Neural cell (in vitro differentiated cells): ENCODE measurements around the gene MAB21L3. TPM values are rescaled to one million over a fixed set of nuclear protein-coding genes. Genes with fewer than 3 reads are reported as not detected.

ENCODE experiments used
- H2AFZ ChIP-seq: fragments of 200-600, 300-800 bp; sonication (generic), shearing (Covaris generic); 2 replicates; pipeline ENCODE4 v1.6.0; 2014; ENCODE audit warnings: low read depth, mild to moderate bottlenecking, antibody characterized with exemption, low read length, moderate library complexity
- H3F3A ChIP-seq: fragments of 200-600 bp; shearing (Covaris generic); 2 replicates; pipeline ENCODE4 v1.6.1; 2016; ENCODE audit warnings: mild to moderate bottlenecking, moderate library complexity, mixed read lengths, antibody characterized with exemption, low read length; ENCODE audit not compliant: insufficient read depth, poor library complexity, severe bottlenecking
- H3K27ac ChIP-seq: fragments of 200-600, 300-800 bp; sonication (generic), shearing (Covaris generic); 2 replicates; pipeline ENCODE4 v1.5.1; 2014; ENCODE audit warnings: mild to moderate bottlenecking, low read length, moderate library complexity
- H3K27me3 ChIP-seq: fragments of 300-800, 200-600 bp; sonication (generic), shearing (Covaris generic); 2 replicates; pipeline ENCODE4 v1.6.0; 2014; ENCODE audit warnings: mild to moderate bottlenecking, low read depth, low read length, moderate library complexity; ENCODE audit not compliant: insufficient read depth
- H3K36me3 ChIP-seq: fragments of 300-800, 200-600 bp; sonication (generic), shearing (Covaris generic); 2 replicates; pipeline ENCODE4 v1.5.1; 2014; ENCODE audit warnings: mild to moderate bottlenecking, antibody characterized with exemption, low read length, moderate library complexity; ENCODE audit not compliant: insufficient read depth
- H3K4me2 ChIP-seq: fragments of 300-800, 200-600 bp; sonication (generic), shearing (Covaris generic); 2 replicates; pipeline ENCODE4 v1.6.0; 2014; ENCODE audit warnings: mild to moderate bottlenecking, low read length
- H3K4me3 ChIP-seq: fragments of 300-800, 200-600 bp; sonication (generic), shearing (Covaris generic); 2 replicates; pipeline ENCODE4 v1.5.1; 2014; ENCODE audit warnings: mild to moderate bottlenecking, low read length, moderate library complexity
- H3K79me2 ChIP-seq: fragments of 200-600 bp; shearing (Covaris generic); replicated peaks from 2 replicates; pipeline ENCODE4 v1.6.0; 2014; ENCODE audit warnings: mild to moderate bottlenecking, low read length, moderate library complexity; ENCODE audit not compliant: insufficient read depth
- H3K9ac ChIP-seq: fragments of 300-800, 200-600 bp; sonication (generic), shearing (Covaris generic); 2 replicates; pipeline ENCODE4 v1.6.1; 2016; ENCODE audit warnings: mild to moderate bottlenecking, low read length, mixed read lengths
- H3K9me2 ChIP-seq: fragments of 200-600 bp; shearing (Covaris generic); 2 replicates; pipeline ENCODE4 v1.6.1; 2016; ENCODE audit warnings: mild to moderate bottlenecking, low read length, mixed read lengths; ENCODE audit not compliant: insufficient read depth
- H3K9me3 ChIP-seq: fragments of 200-600, 300-800 bp; sonication (generic), shearing (Covaris generic); 2 replicates; pipeline ENCODE4 v1.6.1; 2016; ENCODE audit warnings: mild to moderate bottlenecking, mixed run types, low read length, moderate library complexity, mixed read lengths
- H4K20me1 ChIP-seq: fragments of 200-600 bp; shearing (Covaris generic); 2 replicates; pipeline ENCODE4 v1.6.1; 2016; ENCODE audit warnings: mild to moderate bottlenecking, mixed run types; ENCODE audit not compliant: insufficient read depth
- EP300 ChIP-seq: fragments of 450-650 bp; conservative IDR thresholded peaks from 2 replicates; pipeline ENCODE4 v1.6.1; 2014; ENCODE audit warnings: antibody characterized with exemption, mild to moderate bottlenecking, moderate library complexity; ENCODE audit not compliant: poor library complexity, severe bottlenecking
- EZH2 ChIP-seq: fragments of 200-600, 300-800 bp; shearing (Covaris generic), sonication (generic); IDR thresholded peaks from 2 replicates; pipeline ENCODE4 v1.6.1; 2014; ENCODE audit warnings: antibody characterized with exemption, low read length, borderline replicate concordance, mild to moderate bottlenecking; ENCODE audit not compliant: insufficient read depth, poor library complexity, severe bottlenecking
- MXI1 ChIP-seq: fragments of 450-650 bp; conservative IDR thresholded peaks from 2 replicates; pipeline ENCODE4 v1.6.1; 2014; ENCODE audit warnings: antibody characterized with exemption, mild to moderate bottlenecking; ENCODE audit not compliant: poor library complexity, severe bottlenecking
- POLR2AphosphoS5 ChIP-seq: IDR thresholded peaks from 2 replicates; pipeline ENCODE4 v1.6.1; 2012
- RAD21 ChIP-seq: fragments of 450-650 bp; conservative IDR thresholded peaks from 2 replicates; pipeline ENCODE4 v1.6.1; 2014; ENCODE audit warnings: antibody characterized with exemption, mild to moderate bottlenecking, moderate library complexity
- SMC3 ChIP-seq: fragments of 450-650 bp; conservative IDR thresholded peaks from 2 replicates; pipeline ENCODE4 v1.6.1; 2014; ENCODE audit warnings: antibody characterized with exemption, mild to moderate bottlenecking, moderate library complexity; ENCODE audit not compliant: poor library complexity
- TAF1 ChIP-seq: IDR thresholded peaks from 2 replicates; pipeline ENCODE4 v1.6.1; 2012; ENCODE audit warnings: low read depth
- polyA plus RNA-seq: library from polyadenylated mRNA; depleted of rRNA; stranded (reverse); fragments of >200 nt; gene quantifications from 2 replicates; pipeline ENCODE4 v1.2.3, GENCODE V29; 2014
- TF ChIP-seq, protein P1 (sequence below): fragments of 450-650 bp; IDR thresholded peaks from 2 replicates; pipeline ENCODE4 v1.5.1; 2014; ENCODE audit warnings: antibody characterized with exemption, mild to moderate bottlenecking, moderate library complexity; ENCODE audit not compliant: poor library complexity, severe bottlenecking
- TF ChIP-seq, protein P2 (sequence below): IDR thresholded peaks from 2 replicates; pipeline ENCODE4 v1.6.1; 2012; ENCODE audit warnings: borderline replicate concordance

MAB21L3 gene
- polyA plus RNA-seq, 1 donor from 2014 or later, result not detected

DNA sequence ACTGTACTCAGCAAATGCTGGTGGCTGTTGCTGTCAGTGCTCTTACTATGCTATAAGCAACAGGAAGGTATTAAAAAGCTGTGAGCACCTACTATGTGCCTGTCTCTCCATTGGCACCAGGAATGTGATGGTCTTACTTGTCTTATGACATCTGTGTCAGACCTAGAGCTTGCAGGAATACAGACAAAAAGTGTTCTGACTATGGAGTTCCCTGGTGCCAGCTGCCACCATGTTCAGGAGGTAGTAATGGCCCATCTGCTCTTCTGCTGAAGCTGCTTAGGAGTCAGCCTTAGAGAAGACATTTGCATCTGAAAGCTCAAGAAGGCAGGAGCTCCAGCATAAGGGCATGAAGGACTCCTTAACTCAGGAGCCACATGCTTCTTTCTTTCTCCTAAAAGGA lies 52.3 kb downstream of the MAB21L3 start:
- Histone ChIP-seq H3F3A (no peaks in the 10 kb centered on the region), H4K20me1 (no peaks in the 10 kb centered on the region), H3K9me3 (no peaks in the 10 kb centered on the region), H3K36me3 (no peaks in the 10 kb centered on the region), H2AFZ (no peak overlapping the region), H3K9ac (no peak overlapping the region), H3K79me2 (no peaks in the 10 kb centered on the region), H3K4me2 (no peak overlapping the region), H3K27me3 (peaks cover 5% of the 10 kb centered on the region), H3K4me3 (no peak overlapping the region), H3K9me2 (no peaks in the 10 kb centered on the region), H3K27ac (peak overlapping the region; percentile 9)
- TF ChIP-seq SMC3 (no peak), EZH2 (no peak), POLR2AphosphoS5 (no peak), RAD21 (no peak), MXI1 (no peak), EP300 (no peak), TAF1 (no peak)
- TF ChIP-seq, protein P1, sequence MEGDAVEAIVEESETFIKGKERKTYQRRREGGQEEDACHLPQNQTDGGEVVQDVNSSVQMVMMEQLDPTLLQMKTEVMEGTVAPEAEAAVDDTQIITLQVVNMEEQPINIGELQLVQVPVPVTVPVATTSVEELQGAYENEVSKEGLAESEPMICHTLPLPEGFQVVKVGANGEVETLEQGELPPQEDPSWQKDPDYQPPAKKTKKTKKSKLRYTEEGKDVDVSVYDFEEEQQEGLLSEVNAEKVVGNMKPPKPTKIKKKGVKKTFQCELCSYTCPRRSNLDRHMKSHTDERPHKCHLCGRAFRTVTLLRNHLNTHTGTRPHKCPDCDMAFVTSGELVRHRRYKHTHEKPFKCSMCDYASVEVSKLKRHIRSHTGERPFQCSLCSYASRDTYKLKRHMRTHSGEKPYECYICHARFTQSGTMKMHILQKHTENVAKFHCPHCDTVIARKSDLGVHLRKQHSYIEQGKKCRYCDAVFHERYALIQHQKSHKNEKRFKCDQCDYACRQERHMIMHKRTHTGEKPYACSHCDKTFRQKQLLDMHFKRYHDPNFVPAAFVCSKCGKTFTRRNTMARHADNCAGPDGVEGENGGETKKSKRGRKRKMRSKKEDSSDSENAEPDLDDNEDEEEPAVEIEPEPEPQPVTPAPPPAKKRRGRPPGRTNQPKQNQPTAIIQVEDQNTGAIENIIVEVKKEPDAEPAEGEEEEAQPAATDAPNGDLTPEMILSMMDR, result no peak
- TF ChIP-seq, protein P2, sequence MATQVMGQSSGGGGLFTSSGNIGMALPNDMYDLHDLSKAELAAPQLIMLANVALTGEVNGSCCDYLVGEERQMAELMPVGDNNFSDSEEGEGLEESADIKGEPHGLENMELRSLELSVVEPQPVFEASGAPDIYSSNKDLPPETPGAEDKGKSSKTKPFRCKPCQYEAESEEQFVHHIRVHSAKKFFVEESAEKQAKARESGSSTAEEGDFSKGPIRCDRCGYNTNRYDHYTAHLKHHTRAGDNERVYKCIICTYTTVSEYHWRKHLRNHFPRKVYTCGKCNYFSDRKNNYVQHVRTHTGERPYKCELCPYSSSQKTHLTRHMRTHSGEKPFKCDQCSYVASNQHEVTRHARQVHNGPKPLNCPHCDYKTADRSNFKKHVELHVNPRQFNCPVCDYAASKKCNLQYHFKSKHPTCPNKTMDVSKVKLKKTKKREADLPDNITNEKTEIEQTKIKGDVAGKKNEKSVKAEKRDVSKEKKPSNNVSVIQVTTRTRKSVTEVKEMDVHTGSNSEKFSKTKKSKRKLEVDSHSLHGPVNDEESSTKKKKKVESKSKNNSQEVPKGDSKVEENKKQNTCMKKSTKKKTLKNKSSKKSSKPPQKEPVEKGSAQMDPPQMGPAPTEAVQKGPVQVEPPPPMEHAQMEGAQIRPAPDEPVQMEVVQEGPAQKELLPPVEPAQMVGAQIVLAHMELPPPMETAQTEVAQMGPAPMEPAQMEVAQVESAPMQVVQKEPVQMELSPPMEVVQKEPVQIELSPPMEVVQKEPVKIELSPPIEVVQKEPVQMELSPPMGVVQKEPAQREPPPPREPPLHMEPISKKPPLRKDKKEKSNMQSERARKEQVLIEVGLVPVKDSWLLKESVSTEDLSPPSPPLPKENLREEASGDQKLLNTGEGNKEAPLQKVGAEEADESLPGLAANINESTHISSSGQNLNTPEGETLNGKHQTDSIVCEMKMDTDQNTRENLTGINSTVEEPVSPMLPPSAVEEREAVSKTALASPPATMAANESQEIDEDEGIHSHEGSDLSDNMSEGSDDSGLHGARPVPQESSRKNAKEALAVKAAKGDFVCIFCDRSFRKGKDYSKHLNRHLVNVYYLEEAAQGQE, result no peak

DNA sequence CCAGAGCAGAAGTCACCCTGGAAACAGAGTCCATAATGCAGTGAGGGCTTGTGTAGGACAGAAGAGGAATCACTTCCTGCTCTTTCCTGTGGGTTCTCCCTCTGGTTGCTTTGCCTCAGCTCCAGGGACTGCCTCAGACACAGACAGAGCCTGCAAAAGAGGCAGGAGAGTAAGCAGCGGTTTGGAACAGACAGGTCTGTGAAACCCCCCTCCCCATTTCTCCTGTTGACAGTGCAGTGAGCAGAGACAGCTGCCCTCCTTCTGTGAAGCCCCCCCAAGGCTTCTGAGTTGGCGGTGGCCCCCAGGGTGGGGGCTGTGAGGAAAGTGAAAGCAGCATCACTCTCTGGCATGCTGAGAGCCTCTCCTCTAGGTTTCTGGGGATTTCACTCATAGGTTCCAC lies 53.0 kb downstream of the MAB21L3 start:
- Histone ChIP-seq H3K27ac (peak overlapping the region; percentile 9), H3F3A (no peaks in the 10 kb centered on the region), H3K9ac (peak overlapping the region; percentile 24), H2AFZ (no peak overlapping the region), H3K36me3 (no peaks in the 10 kb centered on the region), H3K9me2 (no peaks in the 10 kb centered on the region), H3K4me2 (no peak overlapping the region), H3K4me3 (no peak overlapping the region), H4K20me1 (no peaks in the 10 kb centered on the region), H3K9me3 (no peaks in the 10 kb centered on the region), H3K27me3 (peaks cover 9% of the 10 kb centered on the region), H3K79me2 (no peaks in the 10 kb centered on the region)
- TF ChIP-seq RAD21 (peak; percentile 11), TAF1 (no peak), POLR2AphosphoS5 (no peak), MXI1 (no peak), SMC3 (no peak)
- TF ChIP-seq, protein P1, result no peak
